OCI-M1 (cell line): ENCODE data around the gene PGD.

ENCODE experiments used
- DNase-seq: peaks from one replicate; lab custom pipeline; 2025; lab: John Stamatoyannopoulos, UW

Gene PGD

DNA sequence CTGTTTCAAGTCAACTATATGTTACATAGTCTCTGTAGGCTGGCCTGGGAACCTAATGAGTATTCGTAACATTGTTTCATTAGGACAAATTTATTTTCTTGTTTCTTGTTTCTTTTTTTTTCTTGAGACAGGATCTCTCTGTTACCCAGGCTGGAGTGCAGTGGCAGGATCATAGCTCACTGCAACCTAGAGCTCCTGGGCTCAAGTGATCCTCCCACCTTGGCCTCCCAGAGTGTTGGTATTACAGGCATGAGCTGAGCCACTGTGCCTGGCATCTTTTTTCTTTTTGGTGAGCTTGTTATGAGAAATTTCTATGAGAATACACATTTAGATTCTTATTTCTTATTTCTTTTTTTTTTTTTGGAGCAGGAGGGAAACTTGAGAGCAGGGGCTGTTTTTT, 38.2 kb downstream of the PGD start:
- no peak for DNase-seq

DNA sequence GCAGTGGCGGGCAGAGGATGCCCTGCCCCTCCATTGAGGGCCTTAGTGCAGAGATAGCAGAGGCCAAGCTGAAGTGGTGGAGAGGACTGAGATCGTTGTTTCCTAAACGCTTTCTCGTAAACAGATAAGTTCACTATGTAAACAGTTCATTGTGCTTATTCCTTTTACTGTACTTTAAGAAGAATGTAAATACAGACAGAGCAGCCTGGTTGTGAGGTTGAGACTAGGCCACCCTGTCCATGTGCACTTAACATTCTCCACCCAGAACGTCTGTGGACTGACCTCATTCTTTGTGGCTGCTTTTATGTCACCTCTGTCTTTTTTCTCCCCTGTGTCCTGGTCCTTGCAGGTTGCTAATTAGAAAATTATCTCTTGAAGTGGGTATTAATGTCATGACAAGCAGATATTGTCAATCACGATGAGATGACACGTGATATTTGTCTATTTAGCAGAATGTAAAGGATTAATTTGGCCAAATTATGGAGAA, 39.9 kb downstream of the PGD start:
- no peak for DNase-seq

DNA sequence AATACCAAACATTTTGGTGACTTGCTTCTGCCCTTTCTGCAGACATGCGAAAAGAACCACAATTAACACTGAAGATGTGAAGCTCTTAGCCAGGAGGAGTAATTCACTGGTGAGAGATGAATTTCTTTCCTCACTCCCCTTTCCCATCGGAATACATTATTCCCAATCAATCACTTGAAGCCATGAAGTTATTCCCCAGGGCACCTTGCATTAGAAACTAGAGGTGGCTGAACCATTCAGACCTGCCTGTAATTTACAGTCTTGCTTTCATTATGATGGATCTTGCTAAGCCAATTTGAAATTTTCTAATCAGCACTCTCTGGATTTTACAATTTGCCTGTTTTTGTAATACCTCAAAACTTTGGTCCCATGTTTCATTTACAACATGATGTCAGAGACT, 41.4 kb downstream of the PGD start:
- no peak for DNase-seq

DNA sequence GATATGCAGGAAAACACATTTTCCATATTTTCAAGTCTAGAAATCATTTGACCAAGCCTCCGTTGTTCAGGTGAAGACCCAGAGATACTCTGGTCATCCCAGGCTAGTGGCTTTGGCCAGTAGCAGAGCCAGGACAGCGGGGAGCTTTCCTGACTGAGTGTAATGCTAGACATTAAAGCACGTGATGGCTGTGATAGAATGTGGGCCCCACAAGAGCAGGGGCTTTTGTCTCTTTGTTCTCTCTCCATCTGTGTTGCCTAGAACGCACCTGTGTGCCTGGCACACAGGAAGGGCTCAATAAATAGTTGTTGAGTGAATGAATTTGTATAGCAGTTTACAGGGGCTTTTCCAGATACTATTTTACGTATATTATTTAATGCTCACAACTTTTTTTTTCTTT, 41.9 kb downstream of the PGD start:
- DNase-seq: no peak

DNA sequence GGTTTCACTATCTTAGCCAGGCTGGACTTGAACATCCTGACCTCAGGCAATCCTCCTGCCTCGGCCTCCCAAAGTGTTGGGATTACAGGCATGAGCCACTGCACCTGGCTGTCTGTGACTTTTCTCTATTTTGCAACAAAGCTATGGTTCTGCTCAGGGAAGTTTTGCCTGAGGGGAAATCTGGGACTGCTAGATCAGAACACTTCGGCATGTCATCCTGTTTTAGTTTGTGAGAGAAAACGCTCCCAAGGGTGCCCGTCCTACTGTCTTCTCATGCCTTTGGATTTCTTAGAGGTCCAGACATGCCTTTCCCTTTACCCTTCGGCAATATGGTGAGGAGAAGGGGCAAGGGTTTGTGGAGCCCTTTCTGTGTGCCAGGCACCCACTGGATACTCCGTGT, 45.4 kb downstream of the PGD start:
- DNase-seq: no peak

DNA sequence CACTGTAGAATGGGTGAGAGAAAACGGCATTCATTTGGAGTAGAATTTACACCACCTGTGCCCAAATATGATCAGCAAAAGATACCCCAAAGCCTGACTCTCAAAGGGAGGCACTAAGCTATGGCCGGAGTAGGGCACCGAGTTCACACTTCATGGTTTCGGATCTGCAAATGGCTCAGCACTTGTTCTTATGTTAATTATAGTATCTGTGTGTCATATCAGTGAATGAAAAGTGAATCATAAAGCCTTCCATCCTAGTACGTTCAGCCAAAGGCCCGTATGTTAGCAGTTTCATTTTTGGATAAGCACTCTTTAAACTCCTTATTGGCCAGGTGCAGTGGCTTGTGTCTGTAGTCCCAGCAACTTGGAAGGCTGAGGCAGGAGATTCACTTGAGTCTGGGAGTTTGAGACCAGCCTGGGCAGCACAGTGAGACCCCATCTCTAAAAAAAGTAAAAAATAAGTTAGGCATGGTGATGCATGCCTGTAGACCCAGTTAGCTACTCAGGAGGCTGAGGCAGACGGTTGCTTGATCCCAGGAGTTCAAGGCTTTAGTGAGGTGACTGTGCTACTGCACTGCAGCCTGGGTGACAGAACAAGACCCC, 46.0 kb downstream of the PGD start:
- no peak for DNase-seq

DNA sequence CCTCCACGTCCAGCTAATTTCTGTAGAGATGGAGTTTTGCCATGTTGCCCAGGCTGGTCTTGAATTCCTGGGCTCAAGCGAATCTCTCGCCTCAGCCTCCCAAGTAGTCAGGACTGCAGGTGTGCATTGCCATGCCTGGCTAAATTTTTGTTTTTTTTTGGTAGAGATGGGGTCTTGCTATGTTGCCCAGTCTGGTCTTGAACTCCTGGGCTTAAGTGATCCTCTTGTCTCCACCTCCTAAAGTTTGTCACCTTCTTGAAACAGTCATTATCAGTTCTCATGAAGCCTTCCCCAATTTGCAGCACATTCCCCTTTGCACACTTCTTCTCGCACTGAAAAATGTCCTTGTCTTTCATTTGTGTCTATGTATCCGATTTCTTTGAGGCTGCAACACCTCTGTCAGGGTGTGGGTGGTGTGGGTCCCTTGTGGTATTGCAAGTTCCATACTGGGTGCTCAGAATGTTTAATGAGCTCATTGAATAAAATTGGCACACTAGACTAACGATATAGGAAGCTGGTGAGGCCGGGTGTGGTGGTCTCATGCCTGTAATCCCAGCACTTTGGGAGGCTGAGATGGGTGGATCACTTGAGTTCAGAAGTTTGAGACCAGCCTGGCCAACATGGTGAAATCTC, 48.0 kb downstream of the PGD start:
- no peak for DNase-seq

DNA sequence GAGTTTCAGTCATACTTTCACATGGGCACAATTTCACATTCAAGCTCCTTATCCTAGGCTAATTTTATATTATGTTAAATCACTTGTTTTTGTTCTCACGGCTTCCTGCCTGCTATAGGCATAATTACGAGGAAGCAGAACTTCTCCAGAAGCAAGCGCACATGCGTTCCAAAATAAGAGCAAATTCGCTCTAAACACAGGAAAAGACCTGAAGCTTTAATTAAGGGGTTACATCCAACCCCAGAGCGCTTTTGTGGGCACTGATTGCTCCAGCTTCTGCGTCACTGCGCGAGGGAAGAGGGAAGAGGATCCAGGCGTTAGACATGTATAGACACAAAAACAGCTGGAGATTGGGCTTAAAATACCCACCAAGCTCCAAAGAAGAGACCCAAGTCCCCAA, 50.9 kb downstream of the PGD start, which contains the start of gene CORT:
CORT (plus strand) TSS at position 281 of the 400 bp plus-strand sequence. CDS start 193 bp downstream, outside the sequence.
- no peak for DNase-seq

DNA sequence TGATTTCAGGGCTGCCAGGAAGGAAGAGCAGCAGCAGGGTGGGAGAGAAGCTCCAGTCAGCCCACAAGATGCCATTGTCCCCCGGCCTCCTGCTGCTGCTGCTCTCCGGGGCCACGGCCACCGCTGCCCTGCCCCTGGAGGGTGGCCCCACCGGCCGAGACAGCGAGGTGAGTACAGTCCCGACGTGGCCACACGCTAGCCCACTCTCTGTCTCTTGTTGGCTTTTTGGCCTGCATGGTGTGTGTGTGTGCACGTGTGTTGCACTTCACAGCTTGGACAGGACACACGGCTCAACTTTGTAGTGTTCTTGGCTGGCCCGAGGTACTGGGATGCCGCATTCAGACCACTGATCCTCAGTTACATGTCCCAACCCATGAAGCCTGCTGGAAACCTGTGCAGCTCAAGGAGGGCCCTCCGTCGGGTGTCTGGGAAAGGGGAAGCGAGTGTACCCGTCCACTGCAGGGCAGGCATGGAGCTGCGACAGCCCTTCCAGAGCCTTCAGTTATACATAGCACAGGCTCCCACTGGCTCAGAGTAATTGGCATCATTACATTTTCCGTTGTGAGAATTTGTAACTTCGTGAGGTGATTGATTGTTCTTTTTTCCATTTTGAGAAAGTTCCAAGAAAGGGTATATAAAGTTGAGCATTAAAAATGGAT, 51.4 kb downstream of the PGD start:
- no peak for DNase-seq

DNA sequence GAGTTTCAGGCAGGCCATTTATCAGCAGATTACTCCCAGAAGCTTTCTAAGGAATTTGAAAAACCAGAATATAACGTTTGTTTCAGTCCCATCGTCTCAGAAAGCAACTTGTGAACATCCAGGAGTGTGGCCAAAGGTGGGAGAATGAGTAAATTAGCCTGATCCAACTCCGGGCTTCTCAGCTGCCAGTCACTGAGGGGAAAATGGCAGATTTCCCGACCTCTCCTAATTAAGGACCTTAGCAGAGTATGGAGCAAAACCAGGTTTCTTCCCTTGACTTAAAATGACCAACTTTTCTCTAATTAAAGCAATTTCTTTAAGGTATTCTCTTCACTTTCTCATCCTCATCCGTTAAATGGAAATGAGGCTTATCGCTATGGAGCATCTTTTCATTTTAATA, 52.0 kb downstream of the PGD start:
- DNase-seq: no peak

DNA sequence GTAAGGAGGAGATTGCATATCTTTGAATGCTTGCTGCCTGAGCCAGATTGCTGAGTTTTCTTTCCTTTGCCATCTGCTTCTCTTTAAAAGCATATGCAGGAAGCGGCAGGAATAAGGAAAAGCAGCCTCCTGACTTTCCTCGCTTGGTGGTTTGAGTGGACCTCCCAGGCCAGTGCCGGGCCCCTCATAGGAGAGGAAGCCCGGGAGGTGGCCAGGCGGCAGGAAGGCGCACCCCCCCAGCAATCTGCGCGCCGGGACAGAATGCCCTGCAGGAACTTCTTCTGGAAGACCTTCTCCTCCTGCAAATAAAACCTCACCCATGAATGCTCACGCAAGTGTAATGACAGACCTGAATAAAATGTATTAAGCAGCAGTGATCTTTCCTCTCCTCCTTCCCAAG, 52.4 kb downstream of the PGD start:
- no peak for DNase-seq

DNA sequence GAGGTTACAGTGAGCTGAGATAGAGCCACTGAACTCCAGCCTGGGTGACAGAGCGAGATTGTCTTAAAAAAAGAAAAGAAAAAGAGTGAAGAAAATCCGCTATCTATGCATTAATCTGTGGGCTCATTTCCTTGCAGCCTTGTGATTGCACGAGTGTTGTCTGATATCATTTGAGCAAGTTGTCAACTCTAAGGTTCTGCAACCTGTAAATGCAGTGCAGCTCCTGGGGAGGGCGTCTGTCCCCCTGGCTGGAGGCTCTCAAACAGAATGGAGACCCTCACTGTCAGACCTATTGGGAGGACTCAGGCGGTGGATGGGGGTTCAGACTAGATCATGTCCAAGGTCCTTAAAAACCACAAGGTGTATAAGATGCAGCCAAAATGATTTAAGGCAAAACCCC, 57.2 kb downstream of the PGD start:
- no peak for DNase-seq

DNA sequence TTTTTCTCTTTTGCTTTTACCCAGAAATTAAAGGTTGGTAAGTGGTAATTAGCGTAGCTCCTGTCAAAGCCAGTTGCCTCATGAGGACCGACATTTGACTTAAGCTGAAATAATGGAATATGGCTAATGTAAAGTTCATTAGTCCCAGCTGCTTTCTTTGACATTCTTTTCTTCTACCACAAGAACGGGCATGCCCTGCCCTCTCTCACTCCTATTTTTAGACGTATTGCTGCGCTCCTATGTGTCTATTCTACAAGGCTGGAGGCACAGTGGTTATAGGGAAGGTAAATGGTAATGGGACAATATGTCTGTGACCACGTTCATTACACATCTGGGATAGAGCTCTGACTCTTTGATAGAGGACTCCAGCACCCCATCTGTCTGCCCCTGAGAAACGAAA, 57.8 kb downstream of the PGD start:
- DNase-seq: no peak

DNA sequence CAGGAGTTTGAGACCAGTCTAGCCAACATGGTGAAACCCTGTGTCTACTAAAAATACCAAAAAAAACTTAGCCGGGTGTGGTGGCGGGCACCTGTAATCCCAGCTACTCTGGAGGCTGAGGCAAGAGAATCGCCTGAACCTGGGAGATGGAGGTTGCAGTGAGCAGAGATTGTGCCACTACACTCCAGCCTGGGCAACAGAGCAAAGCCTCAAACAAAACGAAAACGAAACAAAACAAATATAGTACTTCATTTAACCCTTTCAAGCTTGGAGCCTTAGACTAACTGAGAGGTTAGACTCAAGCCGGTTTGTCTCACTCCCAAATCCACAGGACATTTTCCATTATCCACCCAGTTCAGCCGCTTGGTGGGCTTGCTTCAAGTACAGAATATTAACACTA, 58.6 kb downstream of the PGD start:
- DNase-seq: peak; percentile 35

DNA sequence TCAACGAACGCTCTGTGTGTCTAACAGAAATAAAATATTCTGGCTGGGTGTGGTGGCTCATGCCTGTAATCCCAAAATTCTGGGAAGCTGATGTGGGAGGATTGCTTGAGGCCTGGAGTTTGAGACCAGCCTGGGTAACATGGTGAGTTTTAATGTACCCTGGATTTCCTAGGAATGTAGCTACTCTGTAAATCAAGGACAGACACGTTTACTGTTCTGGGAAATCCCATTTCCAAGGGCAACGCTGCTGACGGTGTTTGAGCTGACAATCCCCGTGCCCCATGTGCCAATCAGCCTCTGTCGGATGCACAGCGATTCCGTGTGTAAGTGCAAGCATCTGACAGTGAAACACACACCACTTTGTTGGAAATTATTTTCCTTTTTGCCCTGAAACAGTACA, 59.0 kb downstream of the PGD start:
- DNase-seq: no peak

DNA sequence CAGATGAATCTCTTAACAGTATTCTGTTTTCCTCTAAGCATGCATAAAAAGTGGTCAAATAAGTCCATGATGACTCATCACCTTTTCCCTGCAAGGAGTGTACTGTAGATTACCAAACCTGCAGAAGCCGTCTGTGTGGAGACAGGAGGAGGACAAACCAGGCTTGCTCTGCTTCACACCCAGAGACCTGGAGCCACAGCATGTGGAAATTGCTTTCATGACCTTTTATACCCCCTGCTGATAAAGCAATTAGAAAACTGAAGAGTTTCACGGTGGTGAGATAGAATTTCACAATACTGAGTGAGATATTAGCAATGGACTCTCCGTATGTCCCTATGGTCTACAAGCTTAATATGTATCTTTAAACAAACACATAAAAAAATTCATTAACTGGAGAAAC, 60.3 kb downstream of the PGD start:
- peak; percentile 75 for DNase-seq

DNA sequence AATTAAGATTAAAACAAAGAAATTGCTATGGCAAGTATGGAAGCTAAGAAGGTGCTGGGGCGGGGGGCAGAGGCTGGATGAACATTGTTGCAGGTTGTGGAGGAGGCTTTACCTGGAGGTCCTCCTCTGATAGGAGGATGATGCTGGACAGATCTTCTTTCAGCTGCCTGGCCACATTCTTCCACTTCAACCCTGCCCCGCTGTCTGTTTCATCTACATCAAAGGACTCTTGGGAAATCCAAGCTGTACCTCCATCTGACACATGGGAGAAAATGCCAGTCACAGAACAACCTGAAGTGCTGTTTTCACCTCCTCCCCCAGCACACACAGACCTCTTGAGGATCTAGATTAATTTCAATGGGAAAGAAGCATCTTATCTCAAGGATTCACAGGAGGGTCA, 68.2 kb downstream of the PGD start:
- no peak for DNase-seq

DNA sequence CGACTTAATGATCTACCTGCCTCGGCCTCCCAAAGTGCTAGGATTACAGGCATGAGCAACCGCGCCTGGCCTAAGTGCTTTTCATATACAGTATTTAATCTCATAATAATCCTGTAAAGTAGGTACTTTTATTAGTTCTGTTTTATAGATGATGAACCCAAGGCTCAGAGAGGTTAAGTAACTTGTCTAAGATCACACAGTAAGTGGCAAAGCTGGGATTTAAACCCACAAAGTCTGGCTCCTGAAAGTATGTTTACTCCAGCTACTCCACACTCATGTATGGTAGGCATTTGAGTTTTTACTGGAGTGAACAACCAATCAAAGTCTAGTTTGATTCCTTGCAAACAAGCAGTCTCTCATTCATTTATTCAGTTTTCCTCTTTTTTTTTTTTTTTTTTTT, 71.2 kb downstream of the PGD start:
- no peak for DNase-seq
